K562 (cell line): ENCODE data around the gene FANK1.

Experiments
- CCAR2 ChIP-seq: fragments of 200-400 bp; formaldehyde crosslinking; IDR thresholded peaks from 2 replicates; pipeline ENCODE4 v1.6.1; 2017; ENCODE audit warnings: mild to moderate bottlenecking, low read depth, low read length
- CTCF ChIP-seq, 3 experiments: IDR thresholded peaks in 2 of 3; conservative IDR thresholded peaks in 1 of 3; 2 replicates each; pipeline ENCODE4 v1.5.1; 2011 to 2012; ENCODE audit warnings: low read length in 3 of 3, mild to moderate bottlenecking in 3 of 3, control low read depth in 2 of 3, improper control_type of control experiment in 1 of 3, inconsistent platforms in 1 of 3, low read depth in 1 of 3, mixed read lengths in 1 of 3, moderate library complexity in 1 of 3; ENCODE audit not compliant: insufficient read depth in 2 of 3
- CUX1 ChIP-seq: fragments of 200-800 bp; sonication (Bioruptor generic); IDR thresholded peaks from 2 replicates; pipeline ENCODE4 v1.6.1; 2016; ENCODE audit warnings: missing genetic modification characterization, missing compliant biosample characterization
- EP300 ChIP-seq: IDR thresholded peaks from 2 replicates; pipeline ENCODE4 v1.6.1; 2012; ENCODE audit warnings: low read length, improper control_type of control experiment
- EZH2 ChIP-seq: IDR thresholded peaks from 2 replicates; pipeline ENCODE4 v1.6.1; 2012; ENCODE audit warnings: low read depth, mild to moderate bottlenecking, inconsistent platforms, low read length, borderline replicate concordance
- FOXA1 ChIP-seq: fragments of 450-650 bp; IDR thresholded peaks from 2 replicates; pipeline ENCODE4 v1.6.1; 2016; ENCODE audit warnings: mild to moderate bottlenecking, borderline replicate concordance
- KAT8 ChIP-seq: fragments of 450-650 bp; IDR thresholded peaks from 2 replicates; pipeline ENCODE4 v1.6.1; 2016; ENCODE audit warnings: low read depth, mild to moderate bottlenecking
- KLF16 ChIP-seq: IDR thresholded peaks from 2 replicates; pipeline ENCODE4 v1.6.1; 2016; ENCODE audit warnings: antibody characterized with exemption
- MAX ChIP-seq: sonication (generic); formaldehyde crosslinking; IDR thresholded peaks from 2 replicates; pipeline ENCODE4 v1.9.0; 2022; ENCODE audit warnings: mild to moderate bottlenecking, missing genetic modification reagents
- POLR2A ChIP-seq: fragments of 450-650 bp; conservative IDR thresholded peaks from 2 replicates; pipeline ENCODE4 v1.6.1; 2016
- RAD21 ChIP-seq, 2 experiments: fragments of 250-450 bp in 1 of 2; fragments of 450-650 bp in 1 of 2; sonication (Bioruptor Pico) in 1 of 2; formaldehyde crosslinking in 1 of 2; IDR thresholded peaks in 1 of 2; conservative IDR thresholded peaks in 1 of 2; 2 replicates each; pipeline versions ENCODE4 v1.4.0 to v1.8.0; 2020 to 2022; ENCODE audit warnings: mild to moderate bottlenecking in 2 of 2, moderate library complexity in 1 of 2
- SNRNP70 ChIP-seq: fragments of 200-400 bp; formaldehyde crosslinking; optimal IDR thresholded peaks from 2 replicates; pipeline ENCODE3; 2017; ENCODE audit warnings: low read depth, low read length
- ZBTB7A ChIP-seq: IDR thresholded peaks from 2 replicates; pipeline ENCODE4 v1.6.1; 2011; ENCODE audit warnings: low read depth, mild to moderate bottlenecking, low read length, moderate library complexity, borderline replicate concordance; ENCODE audit not compliant: control insufficient read depth

- no peak for TF ChIP-seq SNRNP70
- TF ChIP-seq CCAR2, result no peak
- TF ChIP-seq EP300, result no peak
- no peak for TF ChIP-seq MAX (CRISPR knock-in tag)
- TF ChIP-seq POLR2A, result no peak
- TF ChIP-seq CTCF (IDR thresholded peaks at IDR 0.05 in 2 of 3, conservative IDR thresholded peaks at IDR 0.05 in 1 of 3; ENCODE audit: insufficient read depth in 2 of 3, low read depth in 1 of 3, low read length in 3 of 3), result no peak
- no peak for TF ChIP-seq RAD21 (CRISPR knock-in tag; conservative IDR thresholded peaks at IDR 0.05 in 1 of 2, IDR thresholded peaks at IDR 0.05 in 1 of 2)
- TF ChIP-seq CUX1, result no peak
- TF ChIP-seq FOXA1, result no peak
- no peak for TF ChIP-seq EZH2
- TF ChIP-seq KLF16, result no peak
- TF ChIP-seq KAT8, result no peak
- no peak for TF ChIP-seq ZBTB7A
Observed at GRCh38 chr10:126016156-126016805, 119.9 kb downstream of the FANK1 start.
